ENCODE measurements around the gene SAMD13. TPM values are rescaled to one million over a fixed set of nuclear protein-coding genes. Genes with fewer than 3 reads are reported as not detected.
A peak's percentile ranks its signal among the peaks of the same experiment; 100 is the strongest.

SAMD13 gene
- polyA plus RNA-seq (2013) = 19.9 TPM

- peaks cover 0 to 3% (median 0%) of the 10 kb centered on the region in 5 experiments for H3K9me3 ChIP-seq (ENCODE audit: control extremely low read depth in 1 of 5, control insufficient read depth in 4 of 5, insufficient read depth in 2 of 5, low read depth in 1 of 5, low read length in 4 of 5)
- peaks cover 22 to 64% (median 39%) of the 10 kb centered on the region in 4 experiments for H3K4me1 ChIP-seq (ENCODE audit: control extremely low read depth in 1 of 4, control insufficient read depth in 4 of 4, insufficient read depth in 4 of 4, low read length in 3 of 4)
- DNase-seq = peak; percentile 87 to 96 (median 96)
- peaks cover 0 to 2% (median 0%) of the 10 kb centered on the region in 4 experiments for H3K36me3 ChIP-seq (ENCODE audit: control insufficient read depth in 4 of 4, insufficient read depth in 4 of 4, low read length in 3 of 4)
- H3K4me3 ChIP-seq (ENCODE audit: control insufficient read depth in 1 of 7, extremely low read depth in 1 of 7, insufficient read depth in 4 of 7, low read depth in 2 of 7, low read length in 6 of 7) = peak within 1 kb of the TSS in 6 of 7 experiments; percentile 69 to 92 (median 73)
- peak within 1 kb of the TSS; percentile 73 to 90 for H3K27ac ChIP-seq (ENCODE audit: insufficient read depth in 1 of 2, low read depth in 1 of 2, low read length in 2 of 2, poor library complexity in 1 of 2, severe bottlenecking in 2 of 2)
- H3K27me3 ChIP-seq (replicated peaks in 2 of 5; ENCODE audit: control insufficient read depth in 4 of 5, insufficient read depth in 5 of 5, low read length in 4 of 5) = no peaks in the 10 kb centered on the region
- ChIA-PET CTCF (interaction anchor here (0.7 to 1.6 kb wide), 6 partner anchors 9 to 159 kb away, joined by 3 to 6 read pairs (median 3); no protein-coding TSS in a partner anchor), POLR2A (no interaction called here)
- 20% methylated on average over 2 of the region's 5 CpGs for WGBS (ENCODE audit: insufficient coverage)
Observed at GRCh38 chr1:84301004-84301784, at the start of gene SAMD13. SAMD13 (plus strand) TSS chr1:84301708; CDS start chr1:84303235, 1,527 bp downstream.

- ChIA-PET POLR2A (no interaction called here), CTCF (interaction anchor here (1.0 to 1.4 kb wide), 2 partner anchors 10 to 39 kb away, joined by 3 read pairs; no protein-coding TSS in a partner anchor)
- Histone ChIP-seq H3K9me3 (ENCODE audit: control extremely low read depth in 1 of 5, control insufficient read depth in 4 of 5, insufficient read depth in 2 of 5, low read depth in 1 of 5, low read length in 4 of 5) (peaks cover 0 to 7% (median 1%) of the 10 kb centered on the region in 5 experiments), H3K4me1 (ENCODE audit: control extremely low read depth in 1 of 4, control insufficient read depth in 4 of 4, insufficient read depth in 4 of 4, low read length in 3 of 4) (no peaks in the 10 kb centered on the region), H3K4me3 (ENCODE audit: control insufficient read depth in 1 of 7, extremely low read depth in 1 of 7, insufficient read depth in 4 of 7, low read depth in 2 of 7, low read length in 6 of 7) (no peak overlapping the region), H3K36me3 (ENCODE audit: control insufficient read depth in 4 of 4, insufficient read depth in 4 of 4, low read length in 3 of 4) (no peaks in the 10 kb centered on the region), H3K27me3 (replicated peaks in 2 of 5; ENCODE audit: control insufficient read depth in 4 of 5, insufficient read depth in 5 of 5, low read length in 4 of 5) (no peaks in the 10 kb centered on the region), H3K27ac (ENCODE audit: insufficient read depth in 1 of 2, low read depth in 1 of 2, low read length in 2 of 2, poor library complexity in 1 of 2, severe bottlenecking in 2 of 2) (no peak overlapping the region)
- no peak for DNase-seq
- 100% methylated on average over 1 of the region's 2 CpGs for WGBS (ENCODE audit: insufficient coverage)
Observed at GRCh38 chr1:84253036-84253435, 48.5 kb upstream of the SAMD13 start.

GRCh38 chr1:84253891-84254290 lies 47.6 kb upstream of the SAMD13 start:
- H3K9me3 ChIP-seq (ENCODE audit: control extremely low read depth in 1 of 5, control insufficient read depth in 4 of 5, insufficient read depth in 2 of 5, low read depth in 1 of 5, low read length in 4 of 5) = peaks cover 0 to 7% (median 1%) of the 10 kb centered on the region in 5 experiments
- POLR2A ChIA-PET = no interaction called here
- H3K27ac ChIP-seq (ENCODE audit: insufficient read depth in 1 of 2, low read depth in 1 of 2, low read length in 2 of 2, poor library complexity in 1 of 2, severe bottlenecking in 2 of 2) = no peak overlapping the region
- no peak overlapping the region for H3K4me3 ChIP-seq (ENCODE audit: control insufficient read depth in 1 of 7, extremely low read depth in 1 of 7, insufficient read depth in 4 of 7, low read depth in 2 of 7, low read length in 6 of 7)
- no peaks in the 10 kb centered on the region for H3K4me1 ChIP-seq (ENCODE audit: control extremely low read depth in 1 of 4, control insufficient read depth in 4 of 4, insufficient read depth in 4 of 4, low read length in 3 of 4)
- CTCF ChIA-PET = no interaction called here
- DNase-seq = no peak
- H3K27me3 ChIP-seq (replicated peaks in 2 of 5; ENCODE audit: control insufficient read depth in 4 of 5, insufficient read depth in 5 of 5, low read length in 4 of 5) = no peaks in the 10 kb centered on the region
- WGBS (ENCODE audit: insufficient coverage) = 97% methylated on average over 4 of the region's 4 CpGs
- no peaks in the 10 kb centered on the region for H3K36me3 ChIP-seq (ENCODE audit: control insufficient read depth in 4 of 4, insufficient read depth in 4 of 4, low read length in 3 of 4)

- CTCF ChIA-PET = interaction anchor here (0.9 to 2.1 kb wide), 3 partner anchors 9 to 121 kb away, joined by 3 to 12 read pairs (median 4); no protein-coding TSS in a partner anchor
- Histone ChIP-seq H3K36me3 (ENCODE audit: control insufficient read depth in 4 of 4, insufficient read depth in 4 of 4, low read length in 3 of 4) (no peaks in the 10 kb centered on the region), H3K27ac (ENCODE audit: insufficient read depth in 1 of 2, low read depth in 1 of 2, low read length in 2 of 2, poor library complexity in 1 of 2, severe bottlenecking in 2 of 2) (no peak overlapping the region), H3K9me3 (ENCODE audit: control extremely low read depth in 1 of 5, control insufficient read depth in 4 of 5, insufficient read depth in 2 of 5, low read depth in 1 of 5, low read length in 4 of 5) (peaks cover 0 to 7% (median 1%) of the 10 kb centered on the region in 5 experiments), H3K4me3 (ENCODE audit: control insufficient read depth in 1 of 7, extremely low read depth in 1 of 7, insufficient read depth in 4 of 7, low read depth in 2 of 7, low read length in 6 of 7) (no peak overlapping the region), H3K27me3 (replicated peaks in 2 of 5; ENCODE audit: control insufficient read depth in 4 of 5, insufficient read depth in 5 of 5, low read length in 4 of 5) (no peaks in the 10 kb centered on the region), H3K4me1 (ENCODE audit: control extremely low read depth in 1 of 4, control insufficient read depth in 4 of 4, insufficient read depth in 4 of 4, low read length in 3 of 4) (no peaks in the 10 kb centered on the region)
- DNase-seq = no peak
- POLR2A ChIA-PET = no interaction called here
- WGBS (ENCODE audit: insufficient coverage) = 91% methylated on average over 2 of the region's 2 CpGs
Observed at GRCh38 chr1:84254703-84255238, 46.7 kb upstream of the SAMD13 start.

GRCh38 chr1:84255582-84255981 lies 45.9 kb upstream of the SAMD13 start:
- Histone ChIP-seq H3K27me3 (replicated peaks in 2 of 5; ENCODE audit: control insufficient read depth in 4 of 5, insufficient read depth in 5 of 5, low read length in 4 of 5) (no peaks in the 10 kb centered on the region), H3K9me3 (ENCODE audit: control extremely low read depth in 1 of 5, control insufficient read depth in 4 of 5, insufficient read depth in 2 of 5, low read depth in 1 of 5, low read length in 4 of 5) (peaks cover 0 to 6% (median 1%) of the 10 kb centered on the region in 5 experiments), H3K4me1 (ENCODE audit: control extremely low read depth in 1 of 4, control insufficient read depth in 4 of 4, insufficient read depth in 4 of 4, low read length in 3 of 4) (no peaks in the 10 kb centered on the region), H3K4me3 (ENCODE audit: control insufficient read depth in 1 of 7, extremely low read depth in 1 of 7, insufficient read depth in 4 of 7, low read depth in 2 of 7, low read length in 6 of 7) (no peak overlapping the region), H3K27ac (ENCODE audit: insufficient read depth in 1 of 2, low read depth in 1 of 2, low read length in 2 of 2, poor library complexity in 1 of 2, severe bottlenecking in 2 of 2) (no peak overlapping the region), H3K36me3 (ENCODE audit: control insufficient read depth in 4 of 4, insufficient read depth in 4 of 4, low read length in 3 of 4) (no peaks in the 10 kb centered on the region)
- DNase-seq = peak in 1 of 3 donors; percentile 34
- CTCF ChIA-PET = interaction anchor here (1.4 to 2.1 kb wide), 2 partner anchors 9 to 10 kb away, joined by 4 to 12 read pairs; no protein-coding TSS in a partner anchor
- POLR2A ChIA-PET = no interaction called here

- Histone ChIP-seq H3K4me1 (ENCODE audit: control extremely low read depth in 1 of 4, control insufficient read depth in 4 of 4, insufficient read depth in 4 of 4, low read length in 3 of 4) (no peaks in the 10 kb centered on the region), H3K36me3 (ENCODE audit: control insufficient read depth in 4 of 4, insufficient read depth in 4 of 4, low read length in 3 of 4) (no peaks in the 10 kb centered on the region), H3K9me3 (ENCODE audit: control extremely low read depth in 1 of 5, control insufficient read depth in 4 of 5, insufficient read depth in 2 of 5, low read depth in 1 of 5, low read length in 4 of 5) (no peaks in the 10 kb centered on the region), H3K4me3 (ENCODE audit: control insufficient read depth in 1 of 7, extremely low read depth in 1 of 7, insufficient read depth in 4 of 7, low read depth in 2 of 7, low read length in 6 of 7) (no peak overlapping the region), H3K27ac (ENCODE audit: insufficient read depth in 1 of 2, low read depth in 1 of 2, low read length in 2 of 2, poor library complexity in 1 of 2, severe bottlenecking in 2 of 2) (no peak overlapping the region), H3K27me3 (replicated peaks in 2 of 5; ENCODE audit: control insufficient read depth in 4 of 5, insufficient read depth in 5 of 5, low read length in 4 of 5) (no peaks in the 10 kb centered on the region)
- CTCF ChIA-PET = no interaction called here
- 100% methylated on average over 1 of the region's 2 CpGs for WGBS (ENCODE audit: insufficient coverage)
- POLR2A ChIA-PET = interaction anchor here (1.2 kb wide), 1 partner anchor 11 kb away, joined by 4 read pairs; no protein-coding TSS in a partner anchor
- no peak for DNase-seq
Observed at GRCh38 chr1:84257617-84258016, 43.9 kb upstream of the SAMD13 start.

- CTCF ChIA-PET = interaction anchor here (1.0 kb wide), 1 partner anchor 115 kb away, joined by 3 read pairs; the partner anchor contains the start of gene PRKACB
- no peak overlapping the region for H3K27ac ChIP-seq (ENCODE audit: insufficient read depth in 1 of 2, low read depth in 1 of 2, low read length in 2 of 2, poor library complexity in 1 of 2, severe bottlenecking in 2 of 2)
- H3K4me1 ChIP-seq (ENCODE audit: control extremely low read depth in 1 of 4, control insufficient read depth in 4 of 4, insufficient read depth in 4 of 4, low read length in 3 of 4) = no peaks in the 10 kb centered on the region
- POLR2A ChIA-PET = no interaction called here
- no peak for DNase-seq
- no peaks in the 10 kb centered on the region for H3K27me3 ChIP-seq (replicated peaks in 2 of 5; ENCODE audit: control insufficient read depth in 4 of 5, insufficient read depth in 5 of 5, low read length in 4 of 5)
- H3K4me3 ChIP-seq (ENCODE audit: control insufficient read depth in 1 of 7, extremely low read depth in 1 of 7, insufficient read depth in 4 of 7, low read depth in 2 of 7, low read length in 6 of 7) = no peak overlapping the region
- no peaks in the 10 kb centered on the region for H3K9me3 ChIP-seq (ENCODE audit: control extremely low read depth in 1 of 5, control insufficient read depth in 4 of 5, insufficient read depth in 2 of 5, low read depth in 1 of 5, low read length in 4 of 5)
- no peaks in the 10 kb centered on the region for H3K36me3 ChIP-seq (ENCODE audit: control insufficient read depth in 4 of 4, insufficient read depth in 4 of 4, low read length in 3 of 4)
- 100% methylated on average over 2 of the region's 2 CpGs for WGBS (ENCODE audit: insufficient coverage)
Observed at GRCh38 chr1:84259376-84259775, 42.1 kb upstream of the SAMD13 start.
